ENCODE data around the gene SDK1. TPM values are rescaled to one million over a fixed set of nuclear protein-coding genes. Genes with fewer than 3 reads are reported as not detected.

Gene SDK1
- total RNA-seq, 6 experiments from 2014 or later, result not detected

GRCh38 chr7:4240042-4240441 lies 939.0 kb downstream of the SDK1 start:
- no peak for DNase-seq
- Mint-ChIP-seq H3K27me3 (ENCODE audit: insufficient read depth) (peaks cover 1% of the 10 kb centered on the region), H3K27ac (no peak overlapping the region), H3K9me3 (peaks cover 71% of the 10 kb centered on the region), H3K4me3 (no peak overlapping the region), H3K36me3 (ENCODE audit: low read depth) (peaks cover 18% of the 10 kb centered on the region; the same call in 1 of the 2 replicates), H3K4me1 (ENCODE audit: low read depth) (no peaks in the 10 kb centered on the region)
- TF ChIP-seq CTCF (IDR thresholded peaks at IDR 0.05), result no peak

GRCh38 chr7:4240520-4241303 lies 939.7 kb downstream of the SDK1 start:
- peaks cover 18% of the 10 kb centered on the region; the same call in 1 of the 2 replicates for H3K36me3 Mint-ChIP-seq (ENCODE audit: low read depth)
- no peak for DNase-seq
- H3K9me3 Mint-ChIP-seq, result peaks cover 77% of the 10 kb centered on the region
- TF ChIP-seq CTCF (IDR thresholded peaks at IDR 0.05), result no peak
- H3K4me3 Mint-ChIP-seq, result no peak overlapping the region
- peaks cover 1% of the 10 kb centered on the region for H3K27me3 Mint-ChIP-seq (ENCODE audit: insufficient read depth)
- H3K27ac Mint-ChIP-seq, result no peak overlapping the region
- H3K4me1 Mint-ChIP-seq (ENCODE audit: low read depth), result no peaks in the 10 kb centered on the region

- no peak for DNase-seq
- Mint-ChIP-seq H3K27me3 (ENCODE audit: insufficient read depth) (peaks cover 1% of the 10 kb centered on the region), H3K27ac (no peak overlapping the region), H3K4me1 (ENCODE audit: low read depth) (no peaks in the 10 kb centered on the region), H3K4me3 (no peak overlapping the region), H3K36me3 (ENCODE audit: low read depth) (peaks cover 15% of the 10 kb centered on the region; the same call in 1 of the 2 replicates), H3K9me3 (peaks cover 77% of the 10 kb centered on the region)
- no peak for TF ChIP-seq CTCF (IDR thresholded peaks at IDR 0.05)
These were observed 940.2 kb downstream of the SDK1 start for GRCh38 chr7:4241304-4241612.

- DNase-seq, result no peak
- H3K27ac Mint-ChIP-seq, result no peak overlapping the region
- TF ChIP-seq CTCF (IDR thresholded peaks at IDR 0.05), result no peak
- peaks cover 12% of the 10 kb centered on the region; the same call in 1 of the 2 replicates for H3K36me3 Mint-ChIP-seq (ENCODE audit: low read depth)
- peaks cover 1% of the 10 kb centered on the region for H3K27me3 Mint-ChIP-seq (ENCODE audit: insufficient read depth)
- H3K4me1 Mint-ChIP-seq (ENCODE audit: low read depth), result no peaks in the 10 kb centered on the region
- H3K9me3 Mint-ChIP-seq, result peaks cover 77% of the 10 kb centered on the region
- no peak overlapping the region for H3K4me3 Mint-ChIP-seq
These were observed 940.7 kb downstream of the SDK1 start for GRCh38 chr7:4241791-4242190.

- H3K36me3 Mint-ChIP-seq (ENCODE audit: low read depth), result peaks cover 8% of the 10 kb centered on the region; the same call in 1 of the 2 replicates
- no peak for TF ChIP-seq CTCF (IDR thresholded peaks at IDR 0.05)
- DNase-seq, result no peak
- H3K27me3 Mint-ChIP-seq (ENCODE audit: insufficient read depth), result no peaks in the 10 kb centered on the region; the same call in 1 of the 2 replicates
- no peak overlapping the region for H3K27ac Mint-ChIP-seq
- H3K9me3 Mint-ChIP-seq, result peaks cover 75% of the 10 kb centered on the region
- H3K4me1 Mint-ChIP-seq (ENCODE audit: low read depth), result no peaks in the 10 kb centered on the region
- H3K4me3 Mint-ChIP-seq, result no peak overlapping the region
These were observed 941.7 kb downstream of the SDK1 start for GRCh38 chr7:4242706-4243105.
